ENCODE data around the gene DAGLA. TPM values are rescaled to one million over a fixed set of nuclear protein-coding genes. Genes with fewer than 3 reads are reported as not detected.
"Not testable (repeated sequence)": the region's sequence is repeated elsewhere in the genome, so short reads cannot be mapped to it uniquely, and the experiment has no call there.

DAGLA gene
- total RNA-seq, 4 donors from 2014 or later, result 1.7 to 6.9 (median 2.9) TPM

DNA sequence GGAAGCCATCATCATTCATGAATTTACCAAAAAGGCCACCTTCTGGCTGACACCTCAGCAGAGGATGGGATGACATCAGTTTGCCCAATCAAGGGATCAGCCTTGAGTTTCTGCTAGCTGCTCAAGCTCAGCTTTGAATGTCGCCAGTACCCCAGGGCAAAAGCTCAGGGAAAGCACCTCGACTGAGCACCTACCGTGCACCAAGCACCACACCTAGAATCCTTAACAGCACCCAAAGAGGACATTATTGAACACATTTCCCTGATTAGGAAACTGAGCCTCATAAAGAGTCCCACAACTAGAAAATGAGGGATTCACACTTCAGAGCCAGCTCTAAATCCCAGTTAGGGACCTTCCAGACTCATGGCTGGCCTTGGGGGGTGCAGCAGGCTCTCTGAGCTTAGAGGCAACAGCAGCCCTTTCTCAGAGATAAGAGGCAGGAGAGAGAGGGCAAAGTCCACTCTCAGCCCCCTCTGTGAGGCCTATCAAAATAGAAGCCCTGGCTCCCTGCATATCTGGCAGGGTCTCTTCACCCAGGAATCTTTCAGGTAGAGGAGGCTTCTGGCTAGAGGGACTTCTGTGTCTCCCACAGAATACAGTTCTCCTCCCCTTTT is 13.4 kb upstream of the DAGLA start:
- Histone ChIP-seq H3K27me3 (peaks cover 0 to 30% (median 0%) of the 10 kb centered on the region in 4 donors), H3K36me3 (no peaks in the 10 kb centered on the region), H3K27ac (no peak overlapping the region), H3K4me1 (no peaks in the 10 kb centered on the region), H3K4me3 (no peak overlapping the region), H3K9me3 (no peaks in the 10 kb centered on the region)
- TF ChIP-seq, protein P1, sequence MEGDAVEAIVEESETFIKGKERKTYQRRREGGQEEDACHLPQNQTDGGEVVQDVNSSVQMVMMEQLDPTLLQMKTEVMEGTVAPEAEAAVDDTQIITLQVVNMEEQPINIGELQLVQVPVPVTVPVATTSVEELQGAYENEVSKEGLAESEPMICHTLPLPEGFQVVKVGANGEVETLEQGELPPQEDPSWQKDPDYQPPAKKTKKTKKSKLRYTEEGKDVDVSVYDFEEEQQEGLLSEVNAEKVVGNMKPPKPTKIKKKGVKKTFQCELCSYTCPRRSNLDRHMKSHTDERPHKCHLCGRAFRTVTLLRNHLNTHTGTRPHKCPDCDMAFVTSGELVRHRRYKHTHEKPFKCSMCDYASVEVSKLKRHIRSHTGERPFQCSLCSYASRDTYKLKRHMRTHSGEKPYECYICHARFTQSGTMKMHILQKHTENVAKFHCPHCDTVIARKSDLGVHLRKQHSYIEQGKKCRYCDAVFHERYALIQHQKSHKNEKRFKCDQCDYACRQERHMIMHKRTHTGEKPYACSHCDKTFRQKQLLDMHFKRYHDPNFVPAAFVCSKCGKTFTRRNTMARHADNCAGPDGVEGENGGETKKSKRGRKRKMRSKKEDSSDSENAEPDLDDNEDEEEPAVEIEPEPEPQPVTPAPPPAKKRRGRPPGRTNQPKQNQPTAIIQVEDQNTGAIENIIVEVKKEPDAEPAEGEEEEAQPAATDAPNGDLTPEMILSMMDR (IDR thresholded peaks at IDR 0.05), result no peak
- TF ChIP-seq POLR2A (IDR thresholded peaks at IDR 0.05), result no peak
- WGBS, 2 donors, result 65% methylated on average over 3 of the region's 3 CpGs; no CpG with 5 or more reads in 1 of the 2 donors
- intact Hi-C loops (cut with DNase I), result no loop called here
- DNase-seq, result no peak

DNA sequence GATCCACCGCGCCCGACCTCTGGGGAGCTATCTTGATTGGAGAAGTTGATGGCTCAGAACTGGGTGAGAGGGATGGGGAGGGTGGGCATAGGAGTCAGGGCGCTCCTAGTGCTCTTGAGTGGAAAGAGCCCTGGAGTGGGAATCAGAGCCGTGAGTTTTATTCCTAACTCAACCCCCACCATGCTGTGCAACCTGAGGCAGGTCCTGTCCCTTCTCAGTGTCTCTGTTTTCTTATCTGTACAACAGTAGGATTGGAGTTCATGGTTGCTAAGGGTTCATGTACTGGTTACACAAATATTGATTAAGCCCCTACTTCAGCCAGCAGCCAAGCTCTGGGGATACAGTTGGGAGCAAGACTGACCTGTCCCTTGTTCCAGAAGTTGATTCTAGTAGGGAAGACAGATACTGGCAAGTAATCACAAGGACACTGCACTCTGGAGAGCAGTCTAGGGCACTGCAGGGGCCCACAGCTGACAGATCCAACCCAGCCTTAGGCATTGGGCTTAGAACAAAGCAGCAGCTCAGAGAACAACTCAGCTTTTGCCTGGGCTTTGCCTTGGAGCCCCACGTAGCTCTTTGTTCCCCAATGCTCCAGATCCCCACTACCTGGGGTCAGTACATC is 12.4 kb upstream of the DAGLA start:
- Histone ChIP-seq H3K27ac (no peak overlapping the region), H3K27me3 (peaks cover 0 to 33% (median 0%) of the 10 kb centered on the region in 4 donors), H3K4me1 (no peaks in the 10 kb centered on the region), H3K4me3 (no peak overlapping the region), H3K9me3 (no peaks in the 10 kb centered on the region), H3K36me3 (no peaks in the 10 kb centered on the region)
- TF ChIP-seq, protein P1 (IDR thresholded peaks at IDR 0.05), result no peak
- 50 to 75% methylated on average over 2 of the region's 6 CpGs for WGBS, 2 donors
- no peak for DNase-seq
- intact Hi-C loops (cut with DNase I), result no loop called here

DNA sequence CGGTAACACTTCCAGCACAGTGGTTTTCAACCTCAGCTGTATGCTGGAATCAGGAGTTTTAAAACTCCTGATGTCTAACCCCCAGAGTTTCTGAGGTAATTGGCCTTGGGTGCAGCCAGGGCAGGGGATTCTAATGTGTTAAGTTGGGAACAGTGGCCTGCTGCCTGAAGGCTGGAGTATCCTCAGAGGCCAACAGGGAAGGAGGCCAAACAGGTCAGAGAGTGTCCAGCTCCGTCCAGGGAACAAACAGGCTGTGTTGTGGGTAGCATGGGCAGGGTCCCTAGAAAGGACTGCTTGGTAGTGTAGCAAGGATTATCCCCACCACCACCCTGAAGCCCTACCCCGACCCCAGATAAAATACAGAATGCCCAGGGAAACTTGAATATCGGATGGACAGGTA is 10.8 kb upstream of the DAGLA start:
- 76 to 80% methylated on average over 4 of the region's 4 CpGs for WGBS, 2 donors
- no peak for DNase-seq
- no peaks in the 10 kb centered on the region for H3K9me3 ChIP-seq
- no peaks in the 10 kb centered on the region for H3K4me1 ChIP-seq
- H3K27me3 ChIP-seq, result peaks cover 0 to 45% (median 0%) of the 10 kb centered on the region in 4 donors
- intact Hi-C loops (cut with DNase I), result no loop called here
- H3K36me3 ChIP-seq, result no peaks in the 10 kb centered on the region
- H3K4me3 ChIP-seq, result no peak overlapping the region
- no peak overlapping the region for H3K27ac ChIP-seq
- TF ChIP-seq, protein P1 (IDR thresholded peaks at IDR 0.05), result no peak
- no peak for TF ChIP-seq POLR2A (IDR thresholded peaks at IDR 0.05)

DNA sequence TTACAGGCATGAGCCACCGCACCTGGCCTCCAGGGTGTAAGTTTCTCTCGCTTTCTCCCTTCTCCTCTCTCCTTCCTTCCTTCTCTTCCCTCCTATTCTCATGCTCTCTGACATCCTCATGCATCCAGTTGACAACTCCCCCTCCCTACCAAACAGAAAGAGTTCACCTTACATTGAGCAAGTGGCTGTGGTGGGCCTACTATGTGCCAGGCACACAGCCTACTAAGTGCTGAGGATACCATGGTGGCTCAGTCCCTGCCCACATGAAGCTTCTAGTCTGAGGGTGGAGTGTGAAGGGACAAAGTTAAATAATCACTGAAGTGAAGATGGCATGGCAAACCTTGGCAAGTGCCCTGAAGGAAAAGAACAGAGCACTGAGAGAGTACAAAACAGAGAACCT is 9.6 kb upstream of the DAGLA start:
- no peaks in the 10 kb centered on the region for H3K4me1 ChIP-seq
- no peak overlapping the region for H3K27ac ChIP-seq
- intact Hi-C loops (cut with DNase I), result no loop called here
- no peaks in the 10 kb centered on the region for H3K36me3 ChIP-seq
- 94 to 100% methylated on average over 2 of the region's 2 CpGs for WGBS, 2 donors
- TF ChIP-seq, protein P1 (IDR thresholded peaks at IDR 0.05), result no peak
- TF ChIP-seq POLR2A (IDR thresholded peaks at IDR 0.05), result no peak
- H3K4me3 ChIP-seq, result no peak overlapping the region
- DNase-seq, result no peak
- H3K27me3 ChIP-seq, result peaks cover 0 to 57% (median 0%) of the 10 kb centered on the region in 4 donors
- H3K9me3 ChIP-seq, result no peaks in the 10 kb centered on the region

DNA sequence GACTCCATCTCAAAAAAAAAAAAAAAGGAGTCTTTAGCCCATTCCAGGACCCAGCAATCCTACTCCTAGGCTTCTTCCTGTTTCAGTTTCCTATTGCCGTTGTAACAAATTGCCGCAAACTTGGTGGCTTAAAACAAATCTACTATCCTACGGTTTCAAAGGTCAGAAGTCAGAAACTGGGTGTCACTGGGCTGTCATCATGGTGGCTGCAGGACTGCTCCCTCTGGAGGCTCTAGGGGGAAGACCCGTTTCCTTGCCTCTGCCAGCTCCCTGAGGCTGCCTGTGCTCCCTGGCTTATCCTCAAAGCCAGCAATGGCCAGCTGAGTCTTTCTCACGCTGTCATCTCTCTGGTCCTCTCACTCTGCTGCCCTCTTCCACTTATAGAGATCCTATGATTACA is 8.7 kb upstream of the DAGLA start:
- 61 to 65% methylated on average over 4 to 5 of the region's 5 CpGs for WGBS, 2 donors
- Histone ChIP-seq H3K4me3 (no peak overlapping the region), H3K27ac (no peak overlapping the region), H3K36me3 (no peaks in the 10 kb centered on the region), H3K9me3 (no peaks in the 10 kb centered on the region), H3K4me1 (no peaks in the 10 kb centered on the region), H3K27me3 (peaks cover 0 to 66% (median 0%) of the 10 kb centered on the region in 4 donors)
- DNase-seq, result no peak
- TF ChIP-seq, protein P1 (IDR thresholded peaks at IDR 0.05), result peak in 2 of 6 experiments; percentile 6 to 26
- no peak for TF ChIP-seq POLR2A (IDR thresholded peaks at IDR 0.05)
- intact Hi-C loops (cut with DNase I), result no loop called here

DNA sequence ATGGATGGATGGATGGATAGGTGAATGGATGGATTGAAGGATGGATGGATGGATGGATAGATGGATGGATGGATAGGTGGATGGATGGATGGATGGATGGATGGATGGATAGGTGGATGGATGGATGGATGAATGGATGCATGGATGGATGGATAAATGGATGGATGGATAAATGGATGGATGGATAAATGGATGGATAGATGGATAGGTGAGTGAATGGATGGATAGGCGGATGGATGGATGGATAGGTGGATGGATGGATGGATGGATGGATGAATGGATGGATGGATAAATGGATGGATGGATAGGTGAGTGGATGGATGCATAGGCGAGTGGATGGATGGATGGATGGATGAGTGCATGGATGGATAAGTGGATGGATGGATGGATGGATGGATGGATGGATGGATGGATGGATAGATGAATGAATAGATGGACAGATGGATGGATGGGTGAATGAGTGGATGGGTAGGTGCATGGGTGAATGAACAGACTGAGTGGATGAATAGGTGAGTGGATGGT is 6.2 kb upstream of the DAGLA start:
- peaks cover 0 to 84% (median 0%) of the 10 kb centered on the region in 4 donors for H3K27me3 ChIP-seq
- H3K27ac ChIP-seq; H3K9me3 ChIP-seq; H3K36me3 ChIP-seq; DNase-seq; H3K4me3 ChIP-seq; H3K4me1 ChIP-seq; intact Hi-C loops (cut with DNase I): not testable (repeated sequence)
- 63 to 68% methylated on average over 2 of the region's 2 CpGs for WGBS, 2 donors
